Liver (tissue), 9 donors: Measurements from ENCODE around the gene C9orf50. TPM values are rescaled to one million over a fixed set of nuclear protein-coding genes. Genes with fewer than 3 reads are reported as not detected.
A peak's percentile ranks its signal among the peaks of the same experiment; 100 is the strongest.

Experiments used
- DNase-seq: peaks from one replicate; pipeline ENCODE4 v3.0.0-alpha.2; 2017; ENCODE audit warnings: low spot score
- H3K27ac ChIP-seq, 2 donors: one replicate each; pipeline ENCODE4 v1.7.0; 2013; ENCODE audit warnings: inconsistent platforms in 2 of 2, low read length in 2 of 2, control low read depth in 1 of 2, low read depth in 1 of 2, mild to moderate bottlenecking in 1 of 2
- H3K27me3 ChIP-seq, 4 donors: one replicate each; pipeline versions ENCODE4 v1.6.1 to v1.7.0; 2013; ENCODE audit warnings: low read length in 3 of 4, inconsistent platforms in 1 of 4, mild to moderate bottlenecking in 1 of 4, moderate library complexity in 1 of 4; ENCODE audit not compliant: control insufficient read depth in 4 of 4, insufficient read depth in 4 of 4
- H3K36me3 ChIP-seq, 4 donors: one replicate each; pipeline versions ENCODE4 v1.6.1 to v1.7.0; 2013; ENCODE audit warnings: low read length in 3 of 4, mild to moderate bottlenecking in 3 of 4, low read depth in 1 of 4, moderate library complexity in 1 of 4; ENCODE audit not compliant: control insufficient read depth in 4 of 4, insufficient read depth in 3 of 4
- H3K4me1 ChIP-seq, 4 donors: one replicate each; pipeline versions ENCODE4 v1.6.1 to v1.7.0; 2013; ENCODE audit warnings: low read length in 3 of 4, mild to moderate bottlenecking in 3 of 4, moderate library complexity in 1 of 4; ENCODE audit not compliant: control insufficient read depth in 4 of 4, insufficient read depth in 4 of 4
- H3K4me3 ChIP-seq, 3 donors: one replicate each; pipeline versions ENCODE4 v1.6.1 to v1.7.0; 2013; ENCODE audit warnings: low read length in 3 of 3, control low read depth in 1 of 3, low read depth in 1 of 3, mild to moderate bottlenecking in 1 of 3
- H3K9ac ChIP-seq, 2 donors: one replicate each; pipeline ENCODE4 v1.7.0; 2013; ENCODE audit warnings: low read length in 2 of 2, mild to moderate bottlenecking in 2 of 2, moderate library complexity in 2 of 2, control low read depth in 1 of 2, low read depth in 1 of 2
- H3K9me3 ChIP-seq, 4 donors: one replicate each; pipeline versions ENCODE4 v1.6.1 to v1.7.0; 2013; ENCODE audit warnings: low read length in 3 of 4; ENCODE audit not compliant: control insufficient read depth in 4 of 4
- ATF3 ChIP-seq: IDR thresholded peaks from 2 replicates; pipeline ENCODE4 v1.6.1; 2016; ENCODE audit warnings: antibody characterized with exemption
- EGR1 ChIP-seq, 2 donors: IDR thresholded peaks; 2 replicates each; pipeline ENCODE4 v1.6.1; 2016 to 2018; ENCODE audit warnings: antibody characterized with exemption in 2 of 2, low read depth in 2 of 2
- FOXA1 ChIP-seq: IDR thresholded peaks from 2 replicates; pipeline ENCODE4 v1.6.1; 2016; ENCODE audit warnings: antibody characterized with exemption
- FOXA2 ChIP-seq: IDR thresholded peaks from 2 replicates; pipeline ENCODE4 v1.6.1; 2016; ENCODE audit warnings: antibody characterized with exemption
- GABPA ChIP-seq, 2 donors: IDR thresholded peaks in 1 of 2; conservative IDR thresholded peaks in 1 of 2; 2 replicates each; pipeline ENCODE4 v1.6.1; 2016; ENCODE audit warnings: antibody characterized with exemption in 2 of 2, mild to moderate bottlenecking in 1 of 2, moderate library complexity in 1 of 2
- HNF4A ChIP-seq, 2 donors: conservative IDR thresholded peaks; 2 replicates each; pipeline ENCODE4 v1.6.1; 2016; ENCODE audit warnings: antibody characterized with exemption in 2 of 2, mild to moderate bottlenecking in 2 of 2
- HNF4G ChIP-seq: IDR thresholded peaks from 2 replicates; pipeline ENCODE4 v1.6.1; 2016; ENCODE audit warnings: antibody characterized with exemption
- JUND ChIP-seq, 2 donors: IDR thresholded peaks; 2 replicates each; pipeline ENCODE4 v1.6.1; 2016; ENCODE audit warnings: antibody characterized with exemption in 2 of 2
- NR2F2 ChIP-seq: IDR thresholded peaks from 2 replicates; pipeline ENCODE4 v1.6.1; 2016; ENCODE audit warnings: antibody characterized with exemption
- RAD21 ChIP-seq, 2 donors: IDR thresholded peaks; 2 replicates each; pipeline ENCODE4 v1.6.1; 2016; ENCODE audit warnings: antibody characterized with exemption in 2 of 2, mild to moderate bottlenecking in 2 of 2
- REST ChIP-seq: IDR thresholded peaks from 2 replicates; pipeline ENCODE4 v1.6.1; 2016; ENCODE audit warnings: antibody characterized with exemption, mild to moderate bottlenecking
- RXRA ChIP-seq, 2 donors: IDR thresholded peaks; 2 replicates each; pipeline ENCODE4 v1.6.1; 2017 to 2018; ENCODE audit warnings: antibody characterized with exemption in 2 of 2, mild to moderate bottlenecking in 1 of 2
- SP1 ChIP-seq: IDR thresholded peaks from 2 replicates; pipeline ENCODE4 v1.6.1; 2018; ENCODE audit warnings: antibody characterized with exemption, mild to moderate bottlenecking
- TAF1 ChIP-seq: conservative IDR thresholded peaks from 2 replicates; pipeline ENCODE4 v1.6.1; 2016; ENCODE audit warnings: antibody characterized with exemption, mild to moderate bottlenecking
- YY1 ChIP-seq: IDR thresholded peaks from 2 replicates; pipeline ENCODE4 v1.6.1; 2016; ENCODE audit warnings: antibody characterized with exemption, mild to moderate bottlenecking
- WGBS: extraction: QIAGEN DNeasy Blood & Tissue Kit; methylation state at CpG from one replicate; pipeline ENCODE4 v1.1.7; 2013; 5-methylcytosine and 5-hydroxymethylcytosine counted together
- polyA plus RNA-seq, 2 donors: library from polyadenylated mRNA; stranded (reverse) in 1 of 2; unstranded in 1 of 2; fragments of 200-250 nt in 1 of 2; fragments of >200 nt in 1 of 2; fragmentation: Nextera tagmentation in 1 of 2; extraction: Ambion mirVana in 1 of 2; gene quantifications; one replicate each; pipeline versions ENCODE4 v1.2.1 to v1.2.3, GENCODE V29; 2013 to 2015
- total RNA-seq, 2 donors: library from RNA; depleted of rRNA; stranded (reverse); fragments of >200 nt; gene quantifications; one replicate each; pipeline ENCODE4 v1.2.3, GENCODE V29; 2014
- TF ChIP-seq, protein P1 (sequence below): fragments of 150-350 bp; IDR thresholded peaks from 2 replicates; pipeline ENCODE4 v1.5.1; 2017; ENCODE audit warnings: improper control_type of control experiment, low read depth, low read length; ENCODE audit not compliant: missing input control
- TF ChIP-seq, protein P2 (sequence below): IDR thresholded peaks from 2 replicates; pipeline ENCODE4 v1.6.1; 2016; ENCODE audit warnings: antibody characterized with exemption
- TF ChIP-seq, protein P3 (sequence below): IDR thresholded peaks from 2 replicates; pipeline ENCODE4 v1.6.1; 2016; ENCODE audit warnings: antibody characterized with exemption
- donor health status: healthy.
- donor health status: healthy.
- donor health status: healthy.
- donor health status: healthy.
- donor health status: healthy.

C9orf50 gene
- total and polyA plus RNA-seq, 4 donors = 0.23 TPM; not detected in 3

GRCh38 chr9:129606161-129607026 is 14.5 kb downstream of the C9orf50 start:
- Histone ChIP-seq H3K4me3 (no peak overlapping the region), H3K27me3 (no peaks in the 10 kb centered on the region), H3K36me3 (no peaks in the 10 kb centered on the region), H3K9ac (no peak overlapping the region), H3K9me3 (no peaks in the 10 kb centered on the region), H3K27ac (peak overlapping the region; percentile 72 to 77), H3K4me1 (peaks cover 10 to 33% (median 22%) of the 10 kb centered on the region in 4 donors)
- TF ChIP-seq RAD21 (IDR thresholded peaks at IDR 0.05) = peak; percentile 62 to 70
- no peak for TF ChIP-seq EGR1 (IDR thresholded peaks at IDR 0.05; ENCODE audit: low read depth in 2 of 2)
- peak; percentile 86 to 87 for TF ChIP-seq HNF4A (conservative IDR thresholded peaks at IDR 0.05)
- TF ChIP-seq NR2F2 = peak; percentile 75
- peak; percentile 78 for TF ChIP-seq HNF4G
- peak in 1 of 2 donors; percentile 60 for TF ChIP-seq JUND (IDR thresholded peaks at IDR 0.05)
- TF ChIP-seq, protein P1, sequence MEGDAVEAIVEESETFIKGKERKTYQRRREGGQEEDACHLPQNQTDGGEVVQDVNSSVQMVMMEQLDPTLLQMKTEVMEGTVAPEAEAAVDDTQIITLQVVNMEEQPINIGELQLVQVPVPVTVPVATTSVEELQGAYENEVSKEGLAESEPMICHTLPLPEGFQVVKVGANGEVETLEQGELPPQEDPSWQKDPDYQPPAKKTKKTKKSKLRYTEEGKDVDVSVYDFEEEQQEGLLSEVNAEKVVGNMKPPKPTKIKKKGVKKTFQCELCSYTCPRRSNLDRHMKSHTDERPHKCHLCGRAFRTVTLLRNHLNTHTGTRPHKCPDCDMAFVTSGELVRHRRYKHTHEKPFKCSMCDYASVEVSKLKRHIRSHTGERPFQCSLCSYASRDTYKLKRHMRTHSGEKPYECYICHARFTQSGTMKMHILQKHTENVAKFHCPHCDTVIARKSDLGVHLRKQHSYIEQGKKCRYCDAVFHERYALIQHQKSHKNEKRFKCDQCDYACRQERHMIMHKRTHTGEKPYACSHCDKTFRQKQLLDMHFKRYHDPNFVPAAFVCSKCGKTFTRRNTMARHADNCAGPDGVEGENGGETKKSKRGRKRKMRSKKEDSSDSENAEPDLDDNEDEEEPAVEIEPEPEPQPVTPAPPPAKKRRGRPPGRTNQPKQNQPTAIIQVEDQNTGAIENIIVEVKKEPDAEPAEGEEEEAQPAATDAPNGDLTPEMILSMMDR = no peak
- TF ChIP-seq RXRA (IDR thresholded peaks at IDR 0.05) = peak; percentile 91
- TF ChIP-seq SP1 = peak; percentile 91
- TF ChIP-seq REST = peak; percentile 82
- peak in 1 of 2 donors; percentile 48 for TF ChIP-seq GABPA (IDR thresholded peaks at IDR 0.05 in 1 of 2, conservative IDR thresholded peaks at IDR 0.05 in 1 of 2)
- TF ChIP-seq FOXA2 = peak; percentile 35
- TF ChIP-seq, protein P2, sequence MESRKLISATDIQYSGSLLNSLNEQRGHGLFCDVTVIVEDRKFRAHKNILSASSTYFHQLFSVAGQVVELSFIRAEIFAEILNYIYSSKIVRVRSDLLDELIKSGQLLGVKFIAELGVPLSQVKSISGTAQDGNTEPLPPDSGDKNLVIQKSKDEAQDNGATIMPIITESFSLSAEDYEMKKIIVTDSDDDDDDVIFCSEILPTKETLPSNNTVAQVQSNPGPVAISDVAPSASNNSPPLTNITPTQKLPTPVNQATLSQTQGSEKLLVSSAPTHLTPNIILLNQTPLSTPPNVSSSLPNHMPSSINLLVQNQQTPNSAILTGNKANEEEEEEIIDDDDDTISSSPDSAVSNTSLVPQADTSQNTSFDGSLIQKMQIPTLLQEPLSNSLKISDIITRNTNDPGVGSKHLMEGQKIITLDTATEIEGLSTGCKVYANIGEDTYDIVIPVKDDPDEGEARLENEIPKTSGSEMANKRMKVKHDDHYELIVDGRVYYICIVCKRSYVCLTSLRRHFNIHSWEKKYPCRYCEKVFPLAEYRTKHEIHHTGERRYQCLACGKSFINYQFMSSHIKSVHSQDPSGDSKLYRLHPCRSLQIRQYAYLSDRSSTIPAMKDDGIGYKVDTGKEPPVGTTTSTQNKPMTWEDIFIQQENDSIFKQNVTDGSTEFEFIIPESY = no peak
- TF ChIP-seq TAF1 = no peak
- TF ChIP-seq, protein P3, sequence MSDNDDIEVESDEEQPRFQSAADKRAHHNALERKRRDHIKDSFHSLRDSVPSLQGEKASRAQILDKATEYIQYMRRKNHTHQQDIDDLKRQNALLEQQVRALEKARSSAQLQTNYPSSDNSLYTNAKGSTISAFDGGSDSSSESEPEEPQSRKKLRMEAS = no peak
- no peak for TF ChIP-seq ATF3
- peak; percentile 33 for TF ChIP-seq FOXA1
- peak; percentile 81 for TF ChIP-seq YY1
- WGBS = 49% methylated on average over 15 of the region's 15 CpGs
- DNase-seq = no peak
